NCI-H446 (cell line): ENCODE data around the gene SMARCC2.
"Not testable (repeated sequence)": the region's sequence is repeated elsewhere in the genome, so short reads cannot be mapped to it uniquely, and the experiment has no call there.

Experiments used
- DNase-seq, 2 experiments: peaks; one replicate each; lab custom pipeline; 2025; lab: John Stamatoyannopoulos, UW

SMARCC2 gene

GRCh38 chr12:56163533-56164344, 25.5 kb downstream of the SMARCC2 start:
- no peak for DNase-seq

- no peak for DNase-seq
These were observed 26.6 kb downstream of the SMARCC2 start for GRCh38 chr12:56162468-56163290.

GRCh38 chr12:56161690-56162351, 27.5 kb downstream of the SMARCC2 start:
- DNase-seq: no peak

GRCh38 chr12:56160894-56161689, 28.2 kb downstream of the SMARCC2 start:
- DNase-seq: no peak

- DNase-seq: no peak
These were observed 29.0 kb downstream of the SMARCC2 start for GRCh38 chr12:56160193-56160763.

GRCh38 chr12:56159482-56160192, 29.6 kb downstream of the SMARCC2 start:
- DNase-seq: no peak

- DNase-seq: peak in 1 of 2 experiments; percentile 43
These were observed 30.3 kb downstream of the SMARCC2 start for GRCh38 chr12:56158926-56159461.

GRCh38 chr12:56158029-56158925, 31.0 kb downstream of the SMARCC2 start, which contains the start of gene MYL6:
Gene MYL6 (plus strand): TSS chr12:56158359. CDS start chr12:56158402, 43 bp downstream.
- DNase-seq: peak; percentile 95 to 97

GRCh38 chr12:56157201-56158028, 31.9 kb downstream of the SMARCC2 start:
- DNase-seq: peak; percentile 40 to 78

GRCh38 chr12:56156464-56157200, 32.7 kb downstream of the SMARCC2 start:
- not testable (repeated sequence) for DNase-seq

GRCh38 chr12:56155256-56155845, 33.9 kb downstream of the SMARCC2 start:
- DNase-seq: no peak

GRCh38 chr12:56154818-56155217, 34.5 kb downstream of the SMARCC2 start:
- DNase-seq: no peak

GRCh38 chr12:56154246-56154771, 35.0 kb downstream of the SMARCC2 start:
- DNase-seq: no peak

GRCh38 chr12:56153678-56154065, 35.6 kb downstream of the SMARCC2 start:
- no peak for DNase-seq

- DNase-seq: no peak
These were observed 36.3 kb downstream of the SMARCC2 start for GRCh38 chr12:56152756-56153677.
